Measurements from ENCODE around the gene IGSF22.

DNA sequence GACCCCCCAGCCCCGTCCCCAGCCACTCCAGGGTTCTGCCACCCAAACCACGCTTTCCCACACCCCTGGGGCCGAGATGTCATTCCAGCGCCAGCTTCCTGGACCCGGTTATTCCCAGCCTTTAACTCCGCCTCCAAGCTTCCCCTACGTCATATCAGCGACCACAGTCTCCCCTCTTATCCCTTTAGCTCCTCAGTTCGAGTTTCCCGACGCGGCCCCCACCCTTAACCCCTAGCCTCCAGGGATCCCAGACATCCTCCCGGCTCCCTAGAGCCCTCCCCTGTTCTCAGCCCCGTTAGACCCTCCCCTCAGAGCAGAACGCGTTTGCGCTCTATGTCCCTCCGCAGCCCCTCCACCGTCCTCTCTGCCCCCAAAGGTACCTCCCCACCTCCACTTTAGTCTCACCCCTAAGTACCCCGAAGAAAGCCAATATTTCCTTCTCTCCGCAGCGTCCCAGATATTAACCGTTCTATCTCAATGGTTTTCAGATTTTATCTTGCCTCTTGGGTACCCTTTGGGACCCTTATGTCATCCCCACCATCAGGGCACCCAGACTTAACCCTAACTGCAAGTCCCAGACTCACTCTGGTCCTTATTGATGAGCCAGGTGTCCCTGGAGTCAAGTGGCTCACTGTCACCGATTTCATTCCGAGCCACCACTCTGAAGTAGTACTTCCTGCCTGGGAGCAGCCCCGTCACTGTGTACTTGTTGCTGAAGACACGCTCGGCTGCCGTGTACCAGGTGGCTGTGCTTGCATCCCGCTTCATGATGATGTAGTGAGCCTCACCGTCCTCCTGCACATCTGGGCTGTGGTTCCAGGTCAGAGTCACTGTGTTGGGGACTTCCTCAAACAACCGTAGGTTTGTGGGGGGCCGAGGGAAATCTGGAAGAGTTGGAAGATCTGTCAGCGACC lies 19.4 kb downstream of the IGSF22 start:
- TF ChIP-seq, protein P1, sequence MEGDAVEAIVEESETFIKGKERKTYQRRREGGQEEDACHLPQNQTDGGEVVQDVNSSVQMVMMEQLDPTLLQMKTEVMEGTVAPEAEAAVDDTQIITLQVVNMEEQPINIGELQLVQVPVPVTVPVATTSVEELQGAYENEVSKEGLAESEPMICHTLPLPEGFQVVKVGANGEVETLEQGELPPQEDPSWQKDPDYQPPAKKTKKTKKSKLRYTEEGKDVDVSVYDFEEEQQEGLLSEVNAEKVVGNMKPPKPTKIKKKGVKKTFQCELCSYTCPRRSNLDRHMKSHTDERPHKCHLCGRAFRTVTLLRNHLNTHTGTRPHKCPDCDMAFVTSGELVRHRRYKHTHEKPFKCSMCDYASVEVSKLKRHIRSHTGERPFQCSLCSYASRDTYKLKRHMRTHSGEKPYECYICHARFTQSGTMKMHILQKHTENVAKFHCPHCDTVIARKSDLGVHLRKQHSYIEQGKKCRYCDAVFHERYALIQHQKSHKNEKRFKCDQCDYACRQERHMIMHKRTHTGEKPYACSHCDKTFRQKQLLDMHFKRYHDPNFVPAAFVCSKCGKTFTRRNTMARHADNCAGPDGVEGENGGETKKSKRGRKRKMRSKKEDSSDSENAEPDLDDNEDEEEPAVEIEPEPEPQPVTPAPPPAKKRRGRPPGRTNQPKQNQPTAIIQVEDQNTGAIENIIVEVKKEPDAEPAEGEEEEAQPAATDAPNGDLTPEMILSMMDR (IDR thresholded peaks at IDR 0.05; ENCODE audit: low read depth, low read length) = no peak
- no peak for TF ChIP-seq POLR2A (IDR thresholded peaks at IDR 0.05; ENCODE audit: extremely low read depth, insufficient read length)
- no peak for TF ChIP-seq MYC (IDR thresholded peaks at IDR 0.05; ENCODE audit: low read depth, low read length)
